C4-2B (cell line): ENCODE data around the gene DSCAM.

Experiments
- ZFX ChIP-seq: fragments of 450-650 bp; IDR thresholded peaks from 2 replicates; pipeline ENCODE4 v1.6.1; 2017
- TF ChIP-seq, protein P1 (sequence below): fragments of 450-650 bp; conservative IDR thresholded peaks from 2 replicates; pipeline ENCODE4 v1.5.1; 2017; ENCODE audit warnings: mild to moderate bottlenecking

DNA sequence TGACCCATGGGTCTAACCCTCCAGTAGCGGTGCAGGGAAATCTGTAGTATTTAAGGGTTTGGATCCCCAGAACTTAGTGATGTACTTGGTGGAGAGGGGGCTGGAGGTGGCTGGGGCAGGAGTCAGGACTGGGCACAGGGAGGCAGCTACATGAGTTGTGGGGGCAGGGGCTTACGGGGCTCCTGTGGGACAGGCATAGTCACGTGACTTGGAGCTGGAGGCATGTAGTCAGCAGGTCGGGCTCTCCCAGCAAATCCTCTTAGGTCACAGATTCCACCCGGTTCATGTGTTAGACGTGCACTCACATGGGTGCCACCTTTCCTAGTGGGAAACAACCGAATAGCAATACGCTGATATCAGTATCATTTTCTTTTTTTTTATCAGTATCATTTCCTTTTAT lies 867.6 kb downstream of the DSCAM start:
- TF ChIP-seq, protein P1, sequence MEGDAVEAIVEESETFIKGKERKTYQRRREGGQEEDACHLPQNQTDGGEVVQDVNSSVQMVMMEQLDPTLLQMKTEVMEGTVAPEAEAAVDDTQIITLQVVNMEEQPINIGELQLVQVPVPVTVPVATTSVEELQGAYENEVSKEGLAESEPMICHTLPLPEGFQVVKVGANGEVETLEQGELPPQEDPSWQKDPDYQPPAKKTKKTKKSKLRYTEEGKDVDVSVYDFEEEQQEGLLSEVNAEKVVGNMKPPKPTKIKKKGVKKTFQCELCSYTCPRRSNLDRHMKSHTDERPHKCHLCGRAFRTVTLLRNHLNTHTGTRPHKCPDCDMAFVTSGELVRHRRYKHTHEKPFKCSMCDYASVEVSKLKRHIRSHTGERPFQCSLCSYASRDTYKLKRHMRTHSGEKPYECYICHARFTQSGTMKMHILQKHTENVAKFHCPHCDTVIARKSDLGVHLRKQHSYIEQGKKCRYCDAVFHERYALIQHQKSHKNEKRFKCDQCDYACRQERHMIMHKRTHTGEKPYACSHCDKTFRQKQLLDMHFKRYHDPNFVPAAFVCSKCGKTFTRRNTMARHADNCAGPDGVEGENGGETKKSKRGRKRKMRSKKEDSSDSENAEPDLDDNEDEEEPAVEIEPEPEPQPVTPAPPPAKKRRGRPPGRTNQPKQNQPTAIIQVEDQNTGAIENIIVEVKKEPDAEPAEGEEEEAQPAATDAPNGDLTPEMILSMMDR, result no peak
- no peak for TF ChIP-seq ZFX
